Parathyroid adenoma (tissue), 2 donors: ENCODE measurements around the gene TPBGL.

Source experiments
- H2AFZ ChIP-seq: fragments of 300-600 bp; sonication (generic); one replicate; pipeline ENCODE4 v1.7.0; 2017; ENCODE audit warnings: antibody characterized with exemption, mild to moderate bottlenecking
- H3K27ac ChIP-seq: fragments of 300-600 bp; sonication (generic); one replicate; pipeline ENCODE4 v1.7.0; 2017
- H3K27me3 ChIP-seq: fragments of 300-600 bp; sonication (generic); one replicate; pipeline ENCODE4 v1.7.0; 2017; ENCODE audit warnings: low read length; ENCODE audit not compliant: control insufficient read depth, insufficient read depth
- H3K36me3 ChIP-seq: fragments of 300-600 bp; sonication (generic); one replicate; pipeline ENCODE4 v1.7.0; 2017; ENCODE audit warnings: low read length; ENCODE audit not compliant: control insufficient read depth, insufficient read depth
- H3K4me1 ChIP-seq: fragments of 300-600 bp; sonication (generic); one replicate; pipeline ENCODE4 v1.7.0; 2017; ENCODE audit warnings: control low read depth
- H3K4me2 ChIP-seq: fragments of 300-600 bp; sonication (generic); one replicate; pipeline ENCODE4 v1.7.0; 2017; ENCODE audit warnings: low read length
- H3K4me3 ChIP-seq: fragments of 300-600 bp; sonication (generic); one replicate; pipeline ENCODE4 v1.7.0; 2017; ENCODE audit warnings: low read depth, low read length
- H3K79me2 ChIP-seq: fragments of 300-600 bp; sonication (generic); one replicate; pipeline ENCODE4 v1.7.0; 2017; ENCODE audit warnings: control low read depth
- H3K9ac ChIP-seq: fragments of 300-600 bp; sonication (generic); one replicate; pipeline ENCODE4 v1.7.0; 2017; ENCODE audit warnings: mild to moderate bottlenecking
- H3K9me3 ChIP-seq: fragments of 300-600 bp; sonication (generic); one replicate; pipeline ENCODE4 v1.7.0; 2017; ENCODE audit warnings: low read length; ENCODE audit not compliant: control insufficient read depth
- CTCF ChIP-seq: fragments of 300-600 bp; sonication (generic); IDR thresholded peaks from one replicate; pipeline ENCODE4 v1.7.0; 2017; ENCODE audit warnings: antibody characterized with exemption, mild to moderate bottlenecking
- donor health status: primary hyperparathyroidism.

Gene TPBGL

GRCh38 chr11:75262436-75262835, 21.9 kb downstream of the TPBGL start:
- no peak for TF ChIP-seq CTCF
- no peaks in the 10 kb centered on the region for H3K27me3 ChIP-seq
- no peak overlapping the region for H3K9ac ChIP-seq
- H3K27ac ChIP-seq = no peak overlapping the region
- H2AFZ ChIP-seq = no peak overlapping the region
- no peaks in the 10 kb centered on the region for H3K36me3 ChIP-seq
- no peaks in the 10 kb centered on the region for H3K9me3 ChIP-seq
- H3K4me2 ChIP-seq = no peak overlapping the region
- no peaks in the 10 kb centered on the region for H3K79me2 ChIP-seq
- no peak overlapping the region for H3K4me3 ChIP-seq
- H3K4me1 ChIP-seq = no peaks in the 10 kb centered on the region

- no peaks in the 10 kb centered on the region for H3K36me3 ChIP-seq
- no peak overlapping the region for H2AFZ ChIP-seq
- TF ChIP-seq CTCF = no peak
- no peak overlapping the region for H3K4me3 ChIP-seq
- no peaks in the 10 kb centered on the region for H3K4me1 ChIP-seq
- no peak overlapping the region for H3K9ac ChIP-seq
- no peaks in the 10 kb centered on the region for H3K27me3 ChIP-seq
- H3K27ac ChIP-seq = no peak overlapping the region
- H3K4me2 ChIP-seq = no peak overlapping the region
- no peaks in the 10 kb centered on the region for H3K79me2 ChIP-seq
- no peaks in the 10 kb centered on the region for H3K9me3 ChIP-seq
Measured at GRCh38 chr11:75262961-75263852, 22.6 kb downstream of the TPBGL start.

GRCh38 chr11:75263944-75264349, 23.4 kb downstream of the TPBGL start:
- H3K79me2 ChIP-seq = no peaks in the 10 kb centered on the region
- H2AFZ ChIP-seq = no peak overlapping the region
- TF ChIP-seq CTCF = no peak
- H3K4me2 ChIP-seq = no peak overlapping the region
- H3K9ac ChIP-seq = no peak overlapping the region
- no peaks in the 10 kb centered on the region for H3K9me3 ChIP-seq
- H3K27me3 ChIP-seq = no peaks in the 10 kb centered on the region
- no peak overlapping the region for H3K27ac ChIP-seq
- no peaks in the 10 kb centered on the region for H3K4me1 ChIP-seq
- no peaks in the 10 kb centered on the region for H3K36me3 ChIP-seq
- no peak overlapping the region for H3K4me3 ChIP-seq

- Histone ChIP-seq H3K9me3 (no peaks in the 10 kb centered on the region), H3K36me3 (no peaks in the 10 kb centered on the region), H3K4me2 (no peak overlapping the region), H3K9ac (no peak overlapping the region), H3K27ac (no peak overlapping the region), H3K4me1 (no peaks in the 10 kb centered on the region), H3K4me3 (no peak overlapping the region), H2AFZ (no peak overlapping the region), H3K27me3 (no peaks in the 10 kb centered on the region), H3K79me2 (no peaks in the 10 kb centered on the region)
- no peak for TF ChIP-seq CTCF
Measured at GRCh38 chr11:75264356-75264755, 23.8 kb downstream of the TPBGL start.

GRCh38 chr11:75264971-75265370, 24.4 kb downstream of the TPBGL start:
- H3K79me2 ChIP-seq = no peaks in the 10 kb centered on the region
- no peaks in the 10 kb centered on the region for H3K36me3 ChIP-seq
- TF ChIP-seq CTCF = no peak
- H3K27ac ChIP-seq = no peak overlapping the region
- H3K4me2 ChIP-seq = no peak overlapping the region
- H3K4me1 ChIP-seq = no peaks in the 10 kb centered on the region
- no peak overlapping the region for H2AFZ ChIP-seq
- H3K9ac ChIP-seq = no peak overlapping the region
- no peak overlapping the region for H3K4me3 ChIP-seq
- H3K9me3 ChIP-seq = no peaks in the 10 kb centered on the region
- H3K27me3 ChIP-seq = no peaks in the 10 kb centered on the region
